Activated CD4-positive, alpha-beta T cell treated with anti-CD3 and anti-CD28 coated beads for 36 hours (primary cell): Measurements from ENCODE around the gene CEBPG. TPM values are rescaled to one million over a fixed set of nuclear protein-coding genes. Genes with fewer than 3 reads are reported as not detected.

Experiments used
- ATAC-seq: fragments of 200-7000 bp; cut with Tn5 transposase; one replicate; pipeline ENCODE4 v1.10.0; 2021; ENCODE audit warnings: mild to moderate bottlenecking, moderate library complexity
- CTCF ChIA-PET: fragments of 350-600 bp; sonication (Branson Sonifier 250); formaldehyde crosslinking; loops from one replicate; lab custom pipeline; 2021; ENCODE audit warnings: antibody characterized with exemption; lab: Charles Lee
- POLR2A ChIA-PET: fragments of 350-600 bp; sonication (Branson Sonifier 250); formaldehyde crosslinking; loops from one replicate; lab custom pipeline; 2021; ENCODE audit warnings: antibody characterized with exemption, inconsistent platforms; lab: Charles Lee
- DNase-seq: peaks from one replicate; pipeline ENCODE4 v3.0.0-alpha.2; 2020
- H3K27ac Mint-ChIP-seq: one replicate; pipeline ENCODE4 v1.8.0; 2021; ENCODE audit warnings: mixed read lengths
- H3K27me3 Mint-ChIP-seq: one replicate; pipeline ENCODE4 v1.8.0; 2021; ENCODE audit warnings: mixed read lengths
- H3K36me3 Mint-ChIP-seq: one replicate; pipeline ENCODE4 v1.8.0; 2021; ENCODE audit warnings: low read depth, mixed read lengths
- H3K4me1 Mint-ChIP-seq: one replicate; pipeline ENCODE4 v1.8.0; 2021; ENCODE audit warnings: mixed read lengths
- H3K4me3 Mint-ChIP-seq: one replicate; pipeline ENCODE4 v1.8.0; 2021; ENCODE audit warnings: mild to moderate bottlenecking, moderate library complexity, mixed read lengths
- H3K9me3 Mint-ChIP-seq: one replicate; pipeline ENCODE4 v1.8.0; 2021; ENCODE audit warnings: low read depth, mixed read lengths
- intact Hi-C, 2 experiments: fragments of 100-400 bp; cut with DNase I in 1 of 2; cut with micrococcal nuclease in 1 of 2; formaldehyde crosslinking; loops; one replicate each; pipeline versions ENCODE4 v1.14.2 to v1.15.1; 2022 to 2024; cut with DNase I, micrococcal nuclease
- total RNA-seq, 2 experiments: library from RNA; stranded (reverse); gene quantifications; one replicate each; pipeline ENCODE4 v1.2.3, GENCODE V29; 2021

CEBPG gene
- total RNA-seq, 2 experiments from 2014 or later, result 25.9 to 29.6 TPM

DNA sequence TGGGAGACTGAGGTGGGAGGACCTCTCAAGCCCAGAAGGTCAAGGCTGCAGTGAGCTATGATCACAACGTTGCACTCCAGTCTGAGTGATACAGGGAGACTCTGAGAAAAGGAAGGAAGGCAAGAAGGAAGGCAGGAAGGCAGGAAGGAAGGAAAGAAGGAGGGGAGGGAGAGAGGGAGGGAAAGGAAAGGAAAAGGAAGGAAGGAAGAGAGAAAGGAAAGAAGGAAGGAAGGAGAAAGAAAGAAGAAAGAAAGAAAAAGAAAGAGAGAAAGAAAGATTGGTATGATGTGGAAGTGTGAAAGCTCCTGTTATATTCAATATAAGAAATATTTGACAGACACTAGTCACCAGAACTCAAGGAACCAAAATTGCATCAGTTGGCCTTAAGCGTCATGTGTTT, 32.5 kb upstream of the CEBPG start:
- Mint-ChIP-seq H3K9me3 (no peaks in the 10 kb centered on the region), H3K36me3 (no peaks in the 10 kb centered on the region), H3K4me3 (no peak overlapping the region), H3K4me1 (no peaks in the 10 kb centered on the region), H3K27me3 (peaks cover 37% of the 10 kb centered on the region), H3K27ac (no peak overlapping the region)
- intact Hi-C loops, result no loop called here
- ChIA-PET CTCF (interaction anchor here (1.1 kb wide), 1 partner anchor 15 kb away, joined by 3 read pairs; no protein-coding TSS in a partner anchor), POLR2A (no interaction called here)
- ATAC-seq (no peak), DNase-seq (no peak)

DNA sequence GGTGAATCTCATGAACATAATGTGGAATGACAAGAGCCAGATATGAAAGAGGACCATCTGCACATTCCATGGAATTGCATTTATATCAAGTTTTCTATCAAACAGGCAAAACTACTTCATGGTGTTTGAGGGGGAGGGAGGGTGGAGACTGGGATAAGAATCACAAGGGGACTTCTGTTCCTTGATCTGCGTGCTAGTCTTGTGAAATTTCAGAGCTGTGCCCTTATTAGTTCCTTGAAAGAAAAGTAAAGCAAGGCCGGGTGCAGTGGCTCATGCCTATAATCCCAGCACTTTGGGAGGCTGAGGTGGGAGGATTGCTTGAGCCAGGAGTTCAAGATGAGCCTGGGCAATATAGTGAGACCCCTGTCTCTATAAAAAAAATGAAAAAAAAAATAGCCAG, 30.2 kb upstream of the CEBPG start:
- H3K27me3 Mint-ChIP-seq, result peaks cover 36% of the 10 kb centered on the region
- DNase-seq (no peak), ATAC-seq (no peak)
- H3K4me1 Mint-ChIP-seq, result no peaks in the 10 kb centered on the region
- no peak overlapping the region for H3K27ac Mint-ChIP-seq
- H3K4me3 Mint-ChIP-seq, result no peak overlapping the region
- H3K9me3 Mint-ChIP-seq, result no peaks in the 10 kb centered on the region
- H3K36me3 Mint-ChIP-seq, result no peaks in the 10 kb centered on the region
- ChIA-PET CTCF (interaction anchor here (0.8 kb wide), 1 partner anchor 368 kb away, joined by 3 read pairs; no protein-coding TSS in a partner anchor), POLR2A (no interaction called here)
- intact Hi-C loops, result no loop called here

DNA sequence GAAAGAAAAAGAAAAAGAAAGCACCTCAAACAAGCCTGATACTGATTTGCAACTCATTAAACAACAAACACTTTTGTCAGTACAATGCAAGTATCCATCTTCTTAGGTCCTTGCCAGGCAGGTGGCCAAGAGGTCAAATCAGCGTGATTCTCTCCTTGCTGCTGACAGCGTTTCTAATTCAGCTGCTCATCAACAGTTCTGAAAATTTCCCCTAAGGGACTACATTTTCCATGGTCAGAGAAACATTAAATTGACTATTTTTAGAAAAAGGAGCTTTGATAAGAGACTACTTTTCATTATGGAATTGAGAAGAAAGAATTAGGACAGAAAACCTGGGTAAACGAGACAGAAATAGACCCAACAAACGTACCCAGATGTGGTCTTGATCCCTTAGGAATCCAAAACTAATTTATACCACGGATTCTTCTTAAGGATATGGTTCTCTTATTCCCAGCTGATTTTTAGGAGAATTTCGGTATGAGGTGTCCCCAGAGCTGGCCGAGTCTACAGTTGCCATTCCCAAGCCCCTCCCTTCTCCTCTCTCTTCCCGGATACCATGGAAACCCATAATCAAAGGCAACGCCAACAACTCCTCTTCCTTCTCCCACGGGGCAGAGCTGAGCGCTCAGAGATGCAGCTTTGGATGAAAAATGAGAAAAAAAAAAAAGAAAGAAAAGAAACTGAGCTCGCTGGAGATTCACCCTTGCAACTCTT, 29.5 kb upstream of the CEBPG start:
- ChIA-PET CTCF (interaction anchor here (0.7 to 0.8 kb wide), 2 partner anchors 166 to 368 kb away, joined by 3 read pairs; no protein-coding TSS in a partner anchor), POLR2A (no interaction called here)
- intact Hi-C loops, result no loop called here
- DNase-seq (no peak), ATAC-seq (no peak)
- Mint-ChIP-seq H3K9me3 (no peaks in the 10 kb centered on the region), H3K4me1 (no peaks in the 10 kb centered on the region), H3K27ac (no peak overlapping the region), H3K27me3 (peaks cover 36% of the 10 kb centered on the region), H3K36me3 (no peaks in the 10 kb centered on the region), H3K4me3 (no peak overlapping the region)

DNA sequence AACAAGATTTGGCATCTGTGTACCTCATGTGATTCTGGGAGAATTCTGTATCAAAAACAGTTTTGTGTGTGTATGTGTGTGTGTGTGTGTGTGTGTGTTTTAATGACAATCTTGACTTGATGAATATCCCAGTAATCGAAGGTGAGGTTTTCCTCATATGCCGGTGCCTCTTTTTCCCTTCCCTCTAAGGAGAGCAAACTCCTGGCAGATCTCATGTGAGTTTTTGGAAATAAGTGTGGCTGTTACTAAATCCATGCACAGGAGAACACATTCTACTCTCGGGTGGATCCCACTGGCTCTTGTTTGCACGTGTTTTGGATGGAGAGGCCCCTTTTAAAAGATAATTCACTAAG, 29.0 kb upstream of the CEBPG start:
- no peak for ATAC-seq

DNA sequence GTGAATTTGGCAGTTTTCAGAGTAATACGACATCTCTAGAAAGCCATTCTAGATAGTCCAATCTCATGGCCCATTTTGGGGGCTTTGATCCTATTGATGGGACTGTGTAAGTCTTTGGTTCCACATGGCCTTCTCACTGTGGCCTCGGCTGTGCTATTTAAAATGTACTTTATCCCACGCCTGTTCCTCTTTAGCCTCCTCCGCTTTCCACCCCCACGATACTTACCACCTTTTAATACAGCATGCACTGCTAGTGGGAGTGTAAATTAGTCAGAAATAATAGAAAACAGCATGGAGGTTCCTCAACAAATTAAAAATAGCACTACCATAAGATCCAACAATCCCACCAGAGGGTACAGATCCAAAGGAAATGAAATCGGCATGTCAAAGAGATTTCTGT, 28.3 kb upstream of the CEBPG start:
- no peak for ATAC-seq
- no peaks in the 10 kb centered on the region for H3K4me1 Mint-ChIP-seq
- intact Hi-C loops, result no loop called here
- no peak overlapping the region for H3K4me3 Mint-ChIP-seq
- DNase-seq, result no peak
- ChIA-PET POLR2A (no interaction called here), CTCF (no interaction called here)
- no peaks in the 10 kb centered on the region for H3K36me3 Mint-ChIP-seq
- no peaks in the 10 kb centered on the region for H3K9me3 Mint-ChIP-seq
- peaks cover 34% of the 10 kb centered on the region for H3K27me3 Mint-ChIP-seq
- H3K27ac Mint-ChIP-seq, result no peak overlapping the region

More for the DNA sequence above, 29.0 kb upstream of the CEBPG start:
- Mint-ChIP-seq H3K36me3 (no peaks in the 10 kb centered on the region), H3K27me3 (peaks cover 36% of the 10 kb centered on the region), H3K4me1 (no peaks in the 10 kb centered on the region), H3K4me3 (no peak overlapping the region), H3K27ac (no peak overlapping the region), H3K9me3 (no peaks in the 10 kb centered on the region)
- POLR2A ChIA-PET, result no interaction called here
- intact Hi-C loops, result no loop called here
- no peak for DNase-seq
- CTCF ChIA-PET, result interaction anchor here (0.7 kb wide), 1 partner anchor 166 kb away, joined by 3 read pairs; no protein-coding TSS in a partner anchor

DNA sequence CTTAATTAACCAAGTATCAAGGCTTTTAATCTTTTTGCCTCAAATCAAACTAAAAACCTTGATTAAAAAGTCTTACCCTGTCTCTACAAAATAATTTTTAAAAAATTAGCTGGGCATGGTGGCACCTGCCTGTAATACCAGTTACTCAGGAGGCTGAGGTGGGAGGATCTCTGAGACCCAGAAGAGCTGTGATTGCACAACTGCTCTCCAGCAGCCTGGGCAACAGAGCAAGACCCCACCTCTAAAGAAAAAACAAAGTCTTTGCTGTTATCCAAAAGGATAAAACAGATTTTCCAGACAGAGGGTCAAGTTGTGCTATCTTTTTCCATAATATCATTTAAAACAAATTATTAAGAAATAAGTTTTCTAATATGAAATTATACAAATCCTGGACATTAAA, 26.8 kb upstream of the CEBPG start:
- POLR2A ChIA-PET, result no interaction called here
- no peaks in the 10 kb centered on the region for H3K36me3 Mint-ChIP-seq
- H3K4me1 Mint-ChIP-seq, result no peaks in the 10 kb centered on the region
- no peak overlapping the region for H3K4me3 Mint-ChIP-seq
- peaks cover 32% of the 10 kb centered on the region for H3K27me3 Mint-ChIP-seq
- intact Hi-C loops, result no loop called here
- DNase-seq, result no peak
- no peak for ATAC-seq
- CTCF ChIA-PET, result no interaction called here
- H3K27ac Mint-ChIP-seq, result no peak overlapping the region
- no peaks in the 10 kb centered on the region for H3K9me3 Mint-ChIP-seq

DNA sequence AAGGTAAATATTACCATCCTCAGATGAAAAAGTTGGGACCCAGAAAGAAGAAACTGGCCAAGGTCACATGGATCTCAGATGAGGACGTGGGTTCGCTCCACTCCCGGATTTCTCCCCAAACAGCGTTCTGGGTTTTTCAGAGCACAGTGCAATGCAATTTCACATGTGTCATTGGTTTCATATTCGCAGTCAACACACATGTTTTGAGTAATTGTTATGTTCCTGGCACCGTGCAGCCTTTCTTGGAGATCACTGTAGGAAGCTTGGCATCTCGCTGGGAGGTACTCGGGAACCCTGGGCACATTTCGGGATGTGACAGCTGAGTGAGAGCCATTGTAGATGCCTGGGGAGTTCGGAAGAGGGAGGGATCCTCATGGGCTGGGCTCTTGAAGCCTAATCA, 26.2 kb upstream of the CEBPG start:
- CTCF ChIA-PET, result no interaction called here

DNA sequence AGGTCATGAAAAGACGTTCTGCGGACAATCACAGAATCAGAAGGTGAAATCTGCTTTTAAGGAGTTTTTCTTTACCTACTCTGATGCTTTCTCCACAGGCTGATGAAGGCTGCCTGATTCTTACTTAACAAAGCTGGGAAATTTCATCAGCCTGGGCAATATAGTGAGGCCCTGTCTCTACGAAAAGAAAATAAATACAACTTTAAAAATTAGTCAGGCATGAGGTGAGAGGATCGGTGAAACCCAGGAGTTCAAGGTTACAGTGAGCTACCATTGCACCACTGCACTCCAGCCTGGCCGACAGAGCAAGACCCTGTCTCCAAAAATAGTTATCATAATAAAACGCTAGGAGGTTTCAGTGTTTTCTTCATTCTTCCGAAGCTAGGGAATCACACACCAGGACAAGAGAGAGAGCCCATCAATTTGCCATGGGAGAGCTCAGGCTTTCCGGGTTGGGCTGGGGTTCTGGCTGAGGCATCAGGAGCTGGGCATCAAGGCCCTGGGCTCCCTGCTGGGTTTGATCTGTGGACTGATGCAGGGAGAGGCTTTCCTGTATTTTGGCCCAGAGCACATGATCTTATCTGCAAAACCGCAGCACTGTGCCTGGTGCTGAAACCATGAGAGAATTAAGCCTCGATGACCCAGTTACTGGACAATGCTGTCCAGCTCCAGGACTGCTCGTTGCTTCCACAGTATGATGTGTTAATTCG, 25.1 kb upstream of the CEBPG start:
- no peak for ATAC-seq
- Mint-ChIP-seq H3K36me3 (no peaks in the 10 kb centered on the region), H3K4me1 (no peaks in the 10 kb centered on the region), H3K27me3 (peaks cover 19% of the 10 kb centered on the region), H3K27ac (no peak overlapping the region), H3K9me3 (no peaks in the 10 kb centered on the region), H3K4me3 (no peak overlapping the region)
- DNase-seq, result no peak
- CTCF ChIA-PET, result interaction anchor here (0.5 kb wide), 1 partner anchor 38 kb away, joined by 3 read pairs; no protein-coding TSS in a partner anchor
- POLR2A ChIA-PET, result no interaction called here
- intact Hi-C loops, result no loop called here

More for the DNA sequence above, 26.2 kb upstream of the CEBPG start:
- intact Hi-C loops, result no loop called here
- Mint-ChIP-seq H3K4me3 (no peak overlapping the region), H3K36me3 (no peaks in the 10 kb centered on the region), H3K4me1 (no peaks in the 10 kb centered on the region), H3K27me3 (peaks cover 28% of the 10 kb centered on the region), H3K9me3 (no peaks in the 10 kb centered on the region), H3K27ac (no peak overlapping the region)
- ATAC-seq (no peak), DNase-seq (no peak)
- POLR2A ChIA-PET, result no interaction called here

DNA sequence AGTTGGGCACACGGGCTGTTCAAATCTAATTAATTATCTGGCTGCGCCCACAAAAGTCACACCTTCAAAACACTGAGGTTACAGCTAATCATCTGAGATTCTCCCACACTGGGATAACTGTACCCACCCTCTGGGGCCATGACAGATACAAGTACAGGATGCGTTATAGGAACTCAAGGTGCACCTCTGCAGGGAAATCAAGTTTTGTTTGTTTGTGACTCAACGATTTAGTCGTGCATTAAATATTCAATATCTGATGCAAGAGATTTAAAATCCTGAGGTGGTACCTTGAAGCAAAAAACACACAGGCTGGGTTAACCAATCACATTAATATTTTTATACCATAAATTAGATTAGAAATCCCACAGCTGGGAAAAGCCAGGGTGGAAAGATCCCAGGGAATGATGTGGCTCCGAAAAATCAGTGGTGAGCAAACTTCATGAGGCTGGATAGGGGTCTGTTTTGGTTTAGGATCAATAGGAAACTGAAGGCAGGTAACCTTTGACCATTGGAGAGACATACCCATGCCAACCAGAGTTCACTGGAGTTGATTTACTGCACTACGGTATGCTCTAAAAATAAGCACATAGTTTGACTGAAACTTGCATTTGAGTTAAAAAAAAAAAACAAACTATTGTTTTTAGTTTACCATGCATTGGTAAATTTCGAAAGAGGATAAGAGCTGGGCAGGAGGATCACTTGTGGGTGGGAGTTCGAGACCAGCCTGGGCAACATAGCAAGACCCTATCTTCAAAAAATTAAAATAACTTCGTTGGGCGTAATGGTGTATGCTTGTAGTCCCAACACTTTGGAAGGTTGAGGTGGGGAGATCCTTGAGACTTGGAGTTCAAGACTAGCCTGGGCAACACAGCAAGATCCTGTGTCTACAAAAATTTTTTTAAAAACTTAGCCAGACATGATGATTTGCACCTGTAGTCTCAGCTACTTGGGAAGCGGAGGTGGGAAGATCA, 23.9 kb upstream of the CEBPG start:
- DNase-seq, result no peak
- no peak overlapping the region for H3K4me3 Mint-ChIP-seq
- no peak for ATAC-seq
- intact Hi-C loops, result no loop called here
- no peaks in the 10 kb centered on the region for H3K9me3 Mint-ChIP-seq
- CTCF ChIA-PET, result no interaction called here
- H3K4me1 Mint-ChIP-seq, result no peaks in the 10 kb centered on the region
- peaks cover 17% of the 10 kb centered on the region for H3K27me3 Mint-ChIP-seq
- POLR2A ChIA-PET, result no interaction called here
- no peak overlapping the region for H3K27ac Mint-ChIP-seq
- no peaks in the 10 kb centered on the region for H3K36me3 Mint-ChIP-seq

DNA sequence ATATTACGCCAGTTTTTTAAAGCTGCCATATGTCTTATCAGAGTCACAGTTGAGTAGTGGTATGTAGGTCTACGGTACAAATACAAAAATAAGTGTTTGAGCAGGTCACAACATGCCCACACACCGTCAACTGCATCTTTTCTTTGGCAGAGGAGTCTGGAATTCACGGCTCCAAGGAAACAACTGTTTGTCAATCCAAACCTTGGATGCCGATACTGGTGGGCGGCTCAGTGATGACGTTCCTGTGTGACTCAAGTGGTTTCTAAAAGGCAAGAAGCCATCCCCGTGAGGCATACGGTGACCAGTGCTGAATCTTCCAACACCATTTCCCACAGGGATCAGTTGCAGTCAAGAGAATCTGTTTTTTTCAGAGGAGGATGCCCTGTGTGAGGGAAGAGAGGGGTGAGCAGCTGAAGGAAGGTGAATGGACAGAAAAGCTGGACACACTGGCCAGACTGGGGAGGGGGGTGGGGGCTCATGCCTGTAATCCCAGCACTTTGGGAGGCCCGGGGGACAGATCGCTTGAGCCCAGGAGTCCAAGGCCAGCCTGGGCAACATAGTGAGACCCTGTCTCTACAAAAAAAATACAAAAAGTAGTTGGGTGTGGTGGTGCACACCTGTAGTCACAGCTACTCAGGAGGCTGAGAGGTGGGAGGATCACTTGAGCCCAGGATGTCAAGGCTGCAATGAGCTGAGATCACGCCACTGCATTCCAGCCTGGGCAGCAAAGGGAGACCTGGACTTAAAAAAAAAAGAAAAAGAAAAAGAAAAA, 22.8 kb upstream of the CEBPG start:
- no peaks in the 10 kb centered on the region for H3K4me1 Mint-ChIP-seq
- ATAC-seq, result no peak
- peaks cover 10% of the 10 kb centered on the region for H3K27me3 Mint-ChIP-seq
- H3K27ac Mint-ChIP-seq, result no peak overlapping the region
- intact Hi-C loops, result no loop called here
- POLR2A ChIA-PET, result no interaction called here
- CTCF ChIA-PET, result interaction anchor here (0.7 kb wide), 1 partner anchor 226 kb away, joined by 3 read pairs; no protein-coding TSS in a partner anchor
- DNase-seq, result no peak
- H3K4me3 Mint-ChIP-seq, result no peak overlapping the region
- peaks cover 4% of the 10 kb centered on the region for H3K9me3 Mint-ChIP-seq
- no peaks in the 10 kb centered on the region for H3K36me3 Mint-ChIP-seq

DNA sequence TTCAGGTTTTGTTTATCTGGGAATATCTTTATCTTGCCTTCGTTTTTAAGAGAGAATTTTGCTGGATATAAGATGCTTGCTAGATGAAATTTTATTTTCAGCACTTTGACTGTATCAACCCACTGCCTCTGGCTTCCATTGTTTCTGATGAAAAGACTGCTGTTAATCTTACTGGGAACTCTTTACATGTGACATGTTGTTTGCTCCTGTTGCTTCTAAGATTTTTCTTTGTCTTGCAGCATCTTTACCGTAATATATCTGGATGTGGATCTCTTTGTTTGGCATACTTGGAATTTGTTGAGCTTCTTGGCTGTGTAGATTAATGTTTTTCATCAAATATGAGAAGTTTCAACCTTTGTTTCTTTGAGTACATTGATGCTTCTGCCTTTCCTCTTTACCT, 18.0 kb upstream of the CEBPG start:
- intact Hi-C loops, result no loop called here
- ChIA-PET CTCF (interaction anchor here (0.7 kb wide), 1 partner anchor 14 kb away, joined by 3 read pairs; no protein-coding TSS in a partner anchor), POLR2A (no interaction called here)
- DNase-seq (no peak), ATAC-seq (no peak)
- no peak overlapping the region for H3K27ac Mint-ChIP-seq
- H3K4me1 Mint-ChIP-seq, result no peaks in the 10 kb centered on the region
- H3K36me3 Mint-ChIP-seq, result no peaks in the 10 kb centered on the region
- H3K9me3 Mint-ChIP-seq, result peaks cover 6% of the 10 kb centered on the region
- H3K4me3 Mint-ChIP-seq, result no peak overlapping the region
- H3K27me3 Mint-ChIP-seq, result peaks cover 6% of the 10 kb centered on the region
